PC-3 (cell line): ENCODE data around the gene RERE.

Experiments
- EZH2 ChIP-seq: fragments of 300-600 bp; sonication (generic); IDR thresholded peaks from one replicate; pipeline ENCODE4 v1.6.1; 2017; ENCODE audit warnings: antibody characterized with exemption, mild to moderate bottlenecking, low read length; ENCODE audit not compliant: unreplicated experiment
- TF ChIP-seq, protein P1 (sequence below): fragments of 300-600 bp; sonication (generic); conservative IDR thresholded peaks from 2 replicates; pipeline ENCODE4 v1.5.1; 2017; ENCODE audit warnings: antibody characterized with exemption, low read depth, mild to moderate bottlenecking, low read length

DNA sequence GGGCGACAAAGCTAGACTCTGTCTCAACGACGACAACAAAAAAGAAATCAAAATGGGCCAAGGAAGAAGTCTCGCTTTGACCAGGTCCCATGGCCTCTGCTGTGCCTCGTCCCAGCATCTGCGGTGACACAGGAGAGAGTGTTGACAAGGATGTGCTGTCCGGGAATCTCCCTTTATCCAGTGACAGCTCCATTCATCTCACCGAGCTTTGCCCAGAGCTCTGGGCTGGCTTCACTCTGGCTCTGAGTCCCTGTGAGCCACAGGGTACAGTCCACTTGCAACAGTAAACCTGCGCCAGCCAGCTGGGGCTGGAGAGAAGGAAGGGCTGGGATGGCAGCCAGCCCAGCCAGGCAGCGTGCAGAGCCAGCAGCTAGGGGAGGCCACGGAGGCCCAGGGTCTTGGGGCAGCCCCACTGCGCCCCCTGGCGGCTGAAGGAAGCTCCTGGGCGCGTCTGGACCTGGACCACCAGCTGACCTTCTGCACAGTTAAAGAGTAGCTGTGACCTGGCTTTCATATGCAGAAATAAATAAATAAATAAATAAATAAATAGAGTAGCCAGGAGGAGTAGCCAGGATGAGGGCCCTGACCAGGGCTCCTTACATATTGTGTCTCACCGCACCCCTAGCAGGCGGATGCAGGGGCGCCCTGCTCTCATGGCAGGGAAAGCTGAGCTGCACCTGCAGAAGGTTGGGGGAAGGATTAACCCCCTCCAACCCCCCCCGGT is 31.4 kb upstream of the RERE start:
- TF ChIP-seq, protein P1, sequence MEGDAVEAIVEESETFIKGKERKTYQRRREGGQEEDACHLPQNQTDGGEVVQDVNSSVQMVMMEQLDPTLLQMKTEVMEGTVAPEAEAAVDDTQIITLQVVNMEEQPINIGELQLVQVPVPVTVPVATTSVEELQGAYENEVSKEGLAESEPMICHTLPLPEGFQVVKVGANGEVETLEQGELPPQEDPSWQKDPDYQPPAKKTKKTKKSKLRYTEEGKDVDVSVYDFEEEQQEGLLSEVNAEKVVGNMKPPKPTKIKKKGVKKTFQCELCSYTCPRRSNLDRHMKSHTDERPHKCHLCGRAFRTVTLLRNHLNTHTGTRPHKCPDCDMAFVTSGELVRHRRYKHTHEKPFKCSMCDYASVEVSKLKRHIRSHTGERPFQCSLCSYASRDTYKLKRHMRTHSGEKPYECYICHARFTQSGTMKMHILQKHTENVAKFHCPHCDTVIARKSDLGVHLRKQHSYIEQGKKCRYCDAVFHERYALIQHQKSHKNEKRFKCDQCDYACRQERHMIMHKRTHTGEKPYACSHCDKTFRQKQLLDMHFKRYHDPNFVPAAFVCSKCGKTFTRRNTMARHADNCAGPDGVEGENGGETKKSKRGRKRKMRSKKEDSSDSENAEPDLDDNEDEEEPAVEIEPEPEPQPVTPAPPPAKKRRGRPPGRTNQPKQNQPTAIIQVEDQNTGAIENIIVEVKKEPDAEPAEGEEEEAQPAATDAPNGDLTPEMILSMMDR: peak; percentile 73
- TF ChIP-seq EZH2: no peak
